ENCODE results near the gene SAMD3. TPM values are rescaled to one million over a fixed set of nuclear protein-coding genes. Genes with fewer than 3 reads are reported as not detected.

SAMD3 gene
- total and polyA plus RNA-seq, 2 donors (not counting 3 experiments of a cell fraction or from before 2014, with no cell fraction given): not detected

DNA sequence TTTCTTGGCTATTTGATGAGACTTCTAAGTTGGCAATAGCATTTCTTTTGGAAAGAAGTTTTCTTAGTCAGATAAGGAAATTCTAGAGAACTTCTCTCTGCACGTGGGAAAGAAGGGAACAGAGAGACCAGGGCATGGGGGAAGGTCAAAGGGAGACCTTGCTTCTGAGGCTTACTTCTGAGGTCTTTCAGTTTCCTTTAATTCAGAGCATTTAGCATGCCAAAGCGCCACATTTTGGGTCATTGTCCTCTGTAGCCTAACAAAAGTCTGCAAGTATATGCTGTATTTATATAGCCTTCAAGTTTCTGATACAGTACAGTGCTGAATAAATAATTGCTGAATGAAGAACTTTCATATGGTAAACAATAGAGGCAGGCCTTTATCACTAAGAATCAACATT is 95.6 kb downstream of the SAMD3 start:
- DNase-seq (ENCODE audit: low read depth, low spot score) (no peak), FAIRE-seq (no peak)
- H3K9me3 ChIP-seq (replicated peaks; ENCODE audit: control insufficient read depth, insufficient read depth, low read length): no peaks in the 10 kb centered on the region
- H3K9ac ChIP-seq (replicated peaks; ENCODE audit: extremely low read depth, insufficient read depth, low read length): no peak overlapping the region
- peaks cover 29% of the 10 kb centered on the region for H3K79me2 ChIP-seq (ENCODE audit: control insufficient read depth, insufficient read depth, low read length)
- no peak overlapping the region for H3K4me2 ChIP-seq (ENCODE audit: insufficient read depth, low read length)
- no peak for TF ChIP-seq GATA2 (IDR thresholded peaks at IDR 0.05; ENCODE audit: insufficient read depth, insufficient read length, low read depth, low read length)
- no peak for TF ChIP-seq FOS (IDR thresholded peaks at IDR 0.05; ENCODE audit: borderline replicate concordance, insufficient read depth, low read length)
- TF ChIP-seq, protein P1, sequence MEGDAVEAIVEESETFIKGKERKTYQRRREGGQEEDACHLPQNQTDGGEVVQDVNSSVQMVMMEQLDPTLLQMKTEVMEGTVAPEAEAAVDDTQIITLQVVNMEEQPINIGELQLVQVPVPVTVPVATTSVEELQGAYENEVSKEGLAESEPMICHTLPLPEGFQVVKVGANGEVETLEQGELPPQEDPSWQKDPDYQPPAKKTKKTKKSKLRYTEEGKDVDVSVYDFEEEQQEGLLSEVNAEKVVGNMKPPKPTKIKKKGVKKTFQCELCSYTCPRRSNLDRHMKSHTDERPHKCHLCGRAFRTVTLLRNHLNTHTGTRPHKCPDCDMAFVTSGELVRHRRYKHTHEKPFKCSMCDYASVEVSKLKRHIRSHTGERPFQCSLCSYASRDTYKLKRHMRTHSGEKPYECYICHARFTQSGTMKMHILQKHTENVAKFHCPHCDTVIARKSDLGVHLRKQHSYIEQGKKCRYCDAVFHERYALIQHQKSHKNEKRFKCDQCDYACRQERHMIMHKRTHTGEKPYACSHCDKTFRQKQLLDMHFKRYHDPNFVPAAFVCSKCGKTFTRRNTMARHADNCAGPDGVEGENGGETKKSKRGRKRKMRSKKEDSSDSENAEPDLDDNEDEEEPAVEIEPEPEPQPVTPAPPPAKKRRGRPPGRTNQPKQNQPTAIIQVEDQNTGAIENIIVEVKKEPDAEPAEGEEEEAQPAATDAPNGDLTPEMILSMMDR (IDR thresholded peaks at IDR 0.05; ENCODE audit: extremely low read depth in 1 of 2, insufficient read depth in 1 of 2, low read depth in 1 of 2, low read length in 2 of 2): no peak
- no peaks in the 10 kb centered on the region for H4K20me1 ChIP-seq (replicated peaks; ENCODE audit: control insufficient read depth, extremely low read depth, insufficient read depth, low read length)
- dilution Hi-C loops (cut with MboI; ENCODE audit: extremely low pct_ligation_motif_present, low sequenced_read_pairs) (no loop called here), intact Hi-C loops (cut with micrococcal nuclease) (no loop called here)
- ChIA-PET CTCF (no interaction called here), POLR2A (no interaction called here)
- H2AFZ ChIP-seq (ENCODE audit: low read depth, low read length): no peak overlapping the region
- BruUV-seq (replicated peaks): no TSS peak
- H3K4me1 ChIP-seq (ENCODE audit: control insufficient read depth, extremely low read depth, insufficient read depth, low read length): peaks cover 34% of the 10 kb centered on the region
- H3K27ac ChIP-seq (ENCODE audit: insufficient read depth, low read depth, low read length): no peak overlapping the region
- no peaks in the 10 kb centered on the region for H3K9me1 ChIP-seq (replicated peaks; ENCODE audit: control insufficient read depth, extremely low read depth, insufficient read depth, low read length)
- no peak overlapping the region for H3K4me3 ChIP-seq (replicated peaks in 1 of 3; ENCODE audit: insufficient read depth in 1 of 3, low read depth in 1 of 3, low read length in 3 of 3)
- no peaks in the 10 kb centered on the region for H3K27me3 ChIP-seq (ENCODE audit: control insufficient read depth in 2 of 2, insufficient read depth in 2 of 2, low read length in 2 of 2)
- peaks cover 0 to 4% of the 10 kb centered on the region in 2 experiments for H3K36me3 ChIP-seq (ENCODE audit: control insufficient read depth in 2 of 2, extremely low read depth in 1 of 2, insufficient read depth in 2 of 2, low read length in 2 of 2)

DNA sequence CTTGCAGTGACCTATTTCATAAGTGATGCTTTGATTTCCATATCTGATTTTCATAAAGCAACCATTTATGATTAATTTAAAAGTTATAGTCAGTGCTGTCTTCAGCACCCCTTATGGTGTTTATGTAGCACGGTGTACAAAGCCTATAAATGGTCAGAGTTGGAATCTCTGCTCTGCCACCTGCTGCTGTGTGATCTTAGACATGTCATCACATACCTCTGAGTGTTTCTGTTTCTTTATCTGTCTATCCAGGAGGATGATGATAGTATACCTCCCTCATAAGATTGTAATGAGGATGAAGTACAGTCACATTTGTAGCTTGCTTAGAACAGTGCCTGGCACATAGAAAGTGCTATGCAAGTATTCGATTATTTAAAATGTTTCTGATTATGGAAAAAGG is 100.5 kb downstream of the SAMD3 start:
- FAIRE-seq: no peak
- ChIA-PET POLR2A (no interaction called here), CTCF (no interaction called here)
- H3K9me3 ChIP-seq (replicated peaks; ENCODE audit: control insufficient read depth, insufficient read depth, low read length): no peaks in the 10 kb centered on the region
- H3K4me3 ChIP-seq (replicated peaks in 1 of 3; ENCODE audit: insufficient read depth in 1 of 3, low read depth in 1 of 3, low read length in 3 of 3): no peak overlapping the region
- no peak overlapping the region for H2AFZ ChIP-seq (ENCODE audit: low read depth, low read length)
- no peaks in the 10 kb centered on the region for H3K27me3 ChIP-seq (ENCODE audit: control insufficient read depth in 2 of 2, insufficient read depth in 2 of 2, low read length in 2 of 2)
- H3K36me3 ChIP-seq (ENCODE audit: control insufficient read depth in 2 of 2, extremely low read depth in 1 of 2, insufficient read depth in 2 of 2, low read length in 2 of 2): peaks cover 2 to 8% of the 10 kb centered on the region in 2 experiments
- intact Hi-C loops (cut with micrococcal nuclease): no loop called here
- dilution Hi-C loops (cut with MboI; ENCODE audit: extremely low pct_ligation_motif_present, low sequenced_read_pairs): no loop called here
- DNase-seq (ENCODE audit: low read depth, low spot score): no peak
- H3K4me1 ChIP-seq (ENCODE audit: control insufficient read depth, extremely low read depth, insufficient read depth, low read length): no peaks in the 10 kb centered on the region
- no TSS peak for BruUV-seq (replicated peaks)
- no peak overlapping the region for H3K4me2 ChIP-seq (ENCODE audit: insufficient read depth, low read length)
- peaks cover 20% of the 10 kb centered on the region for H3K79me2 ChIP-seq (ENCODE audit: control insufficient read depth, insufficient read depth, low read length)
- H3K9me1 ChIP-seq (replicated peaks; ENCODE audit: control insufficient read depth, extremely low read depth, insufficient read depth, low read length): no peaks in the 10 kb centered on the region
- H3K27ac ChIP-seq (ENCODE audit: insufficient read depth, low read depth, low read length): no peak overlapping the region
- no peak overlapping the region for H3K9ac ChIP-seq (replicated peaks; ENCODE audit: extremely low read depth, insufficient read depth, low read length)
- TF ChIP-seq, protein P1 (IDR thresholded peaks at IDR 0.05; ENCODE audit: extremely low read depth in 1 of 2, insufficient read depth in 1 of 2, low read depth in 1 of 2, low read length in 2 of 2): no peak
- TF ChIP-seq, protein P2, sequence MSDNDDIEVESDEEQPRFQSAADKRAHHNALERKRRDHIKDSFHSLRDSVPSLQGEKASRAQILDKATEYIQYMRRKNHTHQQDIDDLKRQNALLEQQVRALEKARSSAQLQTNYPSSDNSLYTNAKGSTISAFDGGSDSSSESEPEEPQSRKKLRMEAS (IDR thresholded peaks at IDR 0.05; ENCODE audit: insufficient read depth, insufficient read length): no peak
- TF ChIP-seq GATA2 (IDR thresholded peaks at IDR 0.05; ENCODE audit: insufficient read depth, insufficient read length, low read depth, low read length) (no peak), EZH2 (IDR thresholded peaks at IDR 0.05; ENCODE audit: borderline replicate concordance, low read depth, low read length, severe bottlenecking) (no peak), POLR2AphosphoS5 (IDR thresholded peaks at IDR 0.05; ENCODE audit: insufficient read depth, low read depth, low read length) (no peak), JUN (IDR thresholded peaks at IDR 0.05; ENCODE audit: borderline replicate concordance, insufficient read depth, insufficient read length, low read depth) (no peak), POLR2A (IDR thresholded peaks at IDR 0.05; ENCODE audit: low read depth, low read length) (no peak), MYC (IDR thresholded peaks at IDR 0.05; ENCODE audit: low read depth, low read length) (no peak), FOS (IDR thresholded peaks at IDR 0.05; ENCODE audit: borderline replicate concordance, insufficient read depth, low read length) (no peak)
- peaks cover 2% of the 10 kb centered on the region for H4K20me1 ChIP-seq (replicated peaks; ENCODE audit: control insufficient read depth, extremely low read depth, insufficient read depth, low read length)

All from endothelial cell of umbilical vein (primary cell).